ENCODE data around the gene ADCY9. TPM values are rescaled to one million over a fixed set of nuclear protein-coding genes. Genes with fewer than 3 reads are reported as not detected.

The ADCY9 gene
- total RNA-seq (10 to 100 TPM; 17.2 to 20.9 (median 18.4) TPM), polyA plus RNA-seq (10 to 100 TPM in 1 of 2 donors, 1 to 10 TPM in 1; 6.6 to 10.4 TPM)

- 3% methylated on average over 60 to 105 of the region's 105 CpGs for WGBS, 2 donors
- peaks cover 4 to 23% (median 10%) of the 10 kb centered on the region in 3 donors for H3K4me1 ChIP-seq
- intact Hi-C loops (cut with DNase I) = loop anchor here in 1 of 3 donors (5.0 kb wide), 1 partner anchor 94 kb away; no protein-coding TSS in a partner anchor
- no peaks in the 10 kb centered on the region for H3K27me3 ChIP-seq
- no peaks in the 10 kb centered on the region for H3K36me3 ChIP-seq
- ATAC-seq (peak; percentile 76 to 84 (median 78)), DNase-seq (peak; percentile 76 to 92 (median 85)), FAIRE-seq (no peak)
- no peak for TF ChIP-seq CTCF (IDR thresholded peaks at IDR 0.05)
- peak within 1 kb of the TSS; percentile 55 to 76 (median 68) for H3K4me3 ChIP-seq
- peak within 1 kb of the TSS; percentile 34 to 80 (median 66) for H3K27ac ChIP-seq
- no peaks in the 10 kb centered on the region for H3K9me3 ChIP-seq
Observed at GRCh38 chr16:4116325-4117249, at the start of gene ADCY9. Gene ADCY9, minus strand, starts transcription at chr16:4116442. Its CDS starts 1,000 bp downstream, at chr16:4115442.

- Histone ChIP-seq H3K27ac (no peak overlapping the region), H3K4me3 (no peak overlapping the region), H3K9me3 (no peaks in the 10 kb centered on the region), H3K27me3 (no peaks in the 10 kb centered on the region), H3K36me3 (no peaks in the 10 kb centered on the region), H3K4me1 (no peaks in the 10 kb centered on the region)
- WGBS, 2 donors = 80 to 87% methylated on average over 7 of the region's 7 CpGs
- FAIRE-seq (no peak), DNase-seq (no peak), ATAC-seq (no peak)
- TF ChIP-seq CTCF (IDR thresholded peaks at IDR 0.05) = no peak
- intact Hi-C loops (cut with DNase I) = no loop called here
Observed at GRCh38 chr16:4160658-4161430, 44.6 kb upstream of the ADCY9 start.

- Histone ChIP-seq H3K4me3 (no peak overlapping the region), H3K27me3 (no peaks in the 10 kb centered on the region), H3K36me3 (no peaks in the 10 kb centered on the region), H3K9me3 (no peaks in the 10 kb centered on the region), H3K4me1 (no peaks in the 10 kb centered on the region), H3K27ac (no peak overlapping the region)
- DNase-seq (no peak), ATAC-seq (no peak), FAIRE-seq (no peak)
- WGBS, 2 donors = 92 to 93% methylated on average over 17 of the region's 17 CpGs
- intact Hi-C loops (cut with DNase I) = no loop called here
- TF ChIP-seq CTCF (IDR thresholded peaks at IDR 0.05) = no peak
Observed at GRCh38 chr16:4159726-4160125, 43.5 kb upstream of the ADCY9 start.

GRCh38 chr16:4158143-4159093, 42.2 kb upstream of the ADCY9 start:
- no peak overlapping the region for H3K4me3 ChIP-seq
- H3K4me1 ChIP-seq = no peaks in the 10 kb centered on the region
- intact Hi-C loops (cut with DNase I) = no loop called here
- no peak for FAIRE-seq
- no peaks in the 10 kb centered on the region for H3K9me3 ChIP-seq
- no peak for TF ChIP-seq CTCF (IDR thresholded peaks at IDR 0.05)
- H3K27ac ChIP-seq = no peak overlapping the region
- no peaks in the 10 kb centered on the region for H3K36me3 ChIP-seq
- DNase-seq = no peak
- WGBS, 2 donors = 81 to 82% methylated on average over 13 of the region's 13 CpGs
- ATAC-seq = no peak
- no peaks in the 10 kb centered on the region for H3K27me3 ChIP-seq
